GM12878 (cell line): ENCODE results near the gene TMEM168.

Experiments
- CTCF ChIP-seq, 3 experiments: IDR thresholded peaks in 2 of 3; conservative IDR thresholded peaks in 1 of 3; 2 replicates each; pipeline ENCODE4 v1.5.1; 2011; ENCODE audit warnings: low read depth in 3 of 3, low read length in 3 of 3, mild to moderate bottlenecking in 3 of 3, control low read depth in 2 of 3, moderate library complexity in 2 of 3, inconsistent platforms in 1 of 3, mixed read lengths in 1 of 3; ENCODE audit not compliant: control insufficient read depth in 2 of 3, insufficient read depth in 1 of 3; ENCODE audit errors: extremely low read depth in 1 of 3
- JUNB ChIP-seq: IDR thresholded peaks from 2 replicates; pipeline ENCODE4 v1.6.1; 2016; ENCODE audit warnings: antibody characterized with exemption, mild to moderate bottlenecking
- KDM1A ChIP-seq: fragments of 200-600 bp; sonication (generic); IDR thresholded peaks from 2 replicates; pipeline ENCODE4 v1.6.1; 2016; ENCODE audit warnings: borderline replicate concordance
- REST ChIP-seq: IDR thresholded peaks from 2 replicates; pipeline ENCODE4 v1.6.1; 2012; ENCODE audit warnings: mild to moderate bottlenecking, low read depth, low read length

- TF ChIP-seq REST, result no peak
- TF ChIP-seq JUNB, result no peak
- no peak for TF ChIP-seq KDM1A
- TF ChIP-seq CTCF (IDR thresholded peaks at IDR 0.05 in 2 of 3, conservative IDR thresholded peaks at IDR 0.05 in 1 of 3; ENCODE audit: control insufficient read depth in 2 of 3, extremely low read depth in 1 of 3, insufficient read depth in 1 of 3, low read depth in 3 of 3, low read length in 3 of 3), result no peak
Observed at GRCh38 chr7:112735261-112735660, 54.9 kb downstream of the TMEM168 start.
